DMS79 (cell line): Measurements from ENCODE around the gene H2BK1.

Experiments
- DNase-seq: peaks from one replicate; lab custom pipeline; 2025; lab: John Stamatoyannopoulos, UW

H2BK1 gene

DNA sequence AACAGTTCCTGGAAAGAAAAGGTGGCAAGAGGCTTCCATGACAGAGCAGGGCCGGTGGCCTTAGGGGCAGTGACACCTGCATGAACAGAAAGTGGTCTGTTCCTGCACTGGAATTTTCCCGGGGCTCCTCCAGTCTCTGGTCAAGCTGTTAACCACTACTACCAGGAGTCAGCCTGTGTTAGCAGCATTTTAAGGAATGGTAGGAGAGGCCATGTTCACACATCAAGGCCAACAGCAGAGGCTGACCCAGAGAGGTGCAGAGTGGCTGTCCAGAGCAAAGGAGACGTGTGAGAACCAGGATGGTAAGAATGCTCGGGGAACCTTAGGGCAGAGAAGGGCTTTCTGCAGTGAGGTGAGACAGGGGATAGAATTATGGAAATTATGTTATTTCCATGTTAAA, 8.5 kb downstream of the H2BK1 start:
- no peak for DNase-seq

DNA sequence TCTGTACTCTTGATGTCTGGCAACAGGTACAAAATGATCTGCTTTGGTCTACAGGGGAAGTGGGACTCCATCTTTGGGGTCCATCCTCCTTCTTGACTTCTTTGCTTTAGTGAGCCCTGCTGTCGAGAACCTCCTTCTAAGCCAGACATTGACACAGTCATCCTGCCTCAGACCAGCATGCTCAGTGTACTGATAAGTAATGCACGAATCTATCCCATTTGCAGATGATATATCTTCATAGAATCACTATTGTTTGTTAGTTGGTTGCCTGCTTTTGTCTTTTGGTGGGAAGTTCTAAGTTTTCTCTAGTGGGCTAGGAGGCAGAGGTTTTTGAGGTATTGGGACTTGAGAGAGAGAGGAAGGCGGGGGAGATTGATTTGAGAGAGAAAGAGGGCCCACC, 8.9 kb downstream of the H2BK1 start:
- DNase-seq = no peak

DNA sequence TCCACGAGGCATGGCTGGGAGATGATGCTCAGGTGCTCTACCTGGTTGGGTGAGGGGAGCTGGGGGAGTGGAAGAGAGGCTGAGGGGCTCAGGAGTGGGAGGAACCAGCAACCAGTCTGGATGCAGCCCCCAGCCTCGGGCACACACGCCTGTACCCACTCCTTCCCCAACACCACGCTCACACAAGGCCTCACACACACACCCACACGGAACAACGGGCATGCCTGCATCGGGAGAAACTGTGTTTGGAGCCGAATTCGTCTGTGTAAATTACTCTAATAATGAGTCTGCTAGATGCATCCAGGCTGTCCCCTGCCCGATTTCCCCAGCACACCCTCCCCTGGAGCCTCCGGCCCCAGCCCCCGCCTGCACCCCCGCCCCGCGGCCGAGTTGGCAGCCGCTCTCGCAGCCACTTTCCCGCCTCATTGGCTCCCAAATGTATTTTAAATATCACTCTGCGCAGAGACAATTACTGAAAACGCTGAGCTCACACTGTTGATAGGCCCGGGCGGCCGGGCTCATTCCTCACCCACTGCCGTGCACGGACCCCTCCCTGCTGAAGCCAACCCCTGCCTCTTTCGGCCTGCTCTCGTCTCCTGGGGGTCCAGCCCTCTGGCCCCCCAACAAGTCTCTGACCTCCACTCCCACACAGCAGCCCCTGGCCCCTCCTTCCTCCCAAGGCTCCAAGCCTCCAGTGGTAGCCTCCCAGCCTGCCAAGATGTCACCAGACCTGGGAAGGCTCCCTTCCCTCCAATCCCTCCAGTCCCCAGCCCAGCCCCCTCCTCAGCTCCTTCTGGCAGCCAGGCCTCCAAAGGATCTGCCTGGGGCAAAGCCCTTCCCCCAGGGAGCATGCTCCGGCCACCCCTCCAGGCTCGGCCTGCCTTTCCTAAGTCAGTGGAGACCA, 11.1 kb downstream of the H2BK1 start:
- DNase-seq = peak; percentile 19

DNA sequence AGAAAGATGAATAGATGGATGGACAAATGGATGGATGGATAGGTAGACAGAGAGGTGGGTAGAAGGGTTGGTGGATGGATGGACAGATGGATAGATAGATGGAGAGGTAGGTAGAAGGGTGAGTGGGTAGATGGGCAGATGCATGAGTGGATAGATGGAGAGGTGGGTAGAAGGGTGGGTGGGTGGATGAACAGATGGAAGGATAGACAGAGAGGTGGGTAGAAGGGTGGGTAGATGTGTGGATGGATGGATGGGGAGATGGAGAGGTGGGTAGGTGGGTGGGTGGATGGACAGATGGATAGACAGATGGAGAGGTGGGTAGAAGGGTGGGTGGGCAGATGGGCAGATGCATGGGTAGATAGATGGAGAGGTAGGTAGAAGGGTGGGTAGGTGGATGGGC, 12.4 kb downstream of the H2BK1 start:
- DNase-seq = no peak

DNA sequence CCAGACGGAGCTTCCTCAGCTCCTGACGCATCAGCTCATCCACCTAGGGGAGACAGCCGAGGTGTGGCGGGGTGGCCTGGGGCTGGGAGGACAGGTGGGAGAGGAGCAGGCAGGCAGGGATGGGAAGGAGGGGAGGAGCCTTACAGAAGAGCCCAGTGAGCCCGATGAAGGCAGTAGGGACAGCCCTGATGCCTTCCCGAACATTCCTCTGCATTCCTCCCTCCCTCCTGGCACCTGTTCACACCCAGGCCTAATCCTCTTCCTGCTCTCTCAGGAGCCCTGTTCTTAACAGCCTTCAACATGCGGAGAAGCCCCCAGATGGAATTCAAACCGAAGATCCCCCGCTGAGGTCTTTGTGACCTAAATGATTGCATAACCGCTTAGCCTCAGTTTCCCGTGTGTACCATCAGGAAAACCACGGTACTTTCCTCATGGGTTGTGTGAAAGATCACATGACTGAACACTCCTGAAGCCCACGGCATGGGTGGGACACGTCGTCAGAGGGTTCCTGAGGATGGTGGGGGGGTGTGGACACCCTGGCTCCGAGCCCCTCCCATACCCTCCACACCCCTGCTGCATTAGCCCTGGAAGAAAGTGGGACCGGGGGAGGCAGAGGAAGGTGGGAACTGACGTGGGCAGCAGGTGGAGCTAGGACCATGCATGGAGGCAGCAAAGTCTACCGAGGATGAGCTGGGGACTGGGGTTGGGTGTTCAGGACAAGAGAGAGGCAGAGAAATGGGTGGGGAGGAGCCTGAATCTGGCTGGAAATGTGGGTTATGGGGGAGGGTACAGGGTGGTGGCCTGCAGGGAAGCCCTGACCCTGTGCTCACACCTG, 14.5 kb downstream of the H2BK1 start:
- DNase-seq = no peak

DNA sequence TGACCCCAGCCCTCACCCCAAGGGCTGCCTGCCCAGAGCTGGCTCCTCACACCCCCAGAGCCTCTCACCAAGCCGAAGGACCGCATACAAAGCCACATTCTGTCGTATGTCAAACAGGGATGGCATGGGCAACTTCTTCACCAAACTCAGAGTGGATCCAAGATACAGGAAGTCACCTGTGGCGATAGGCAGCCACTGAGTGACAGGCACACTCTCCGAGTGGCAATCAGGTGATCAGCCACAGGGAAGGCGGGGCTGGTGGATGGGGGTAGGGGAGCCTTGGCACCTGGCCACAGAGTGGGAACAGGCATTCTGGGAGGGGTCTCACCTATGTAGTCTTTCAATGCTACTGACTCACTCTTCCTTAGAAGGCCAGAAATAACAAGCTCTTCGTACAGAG, 16.1 kb downstream of the H2BK1 start:
- no peak for DNase-seq

DNA sequence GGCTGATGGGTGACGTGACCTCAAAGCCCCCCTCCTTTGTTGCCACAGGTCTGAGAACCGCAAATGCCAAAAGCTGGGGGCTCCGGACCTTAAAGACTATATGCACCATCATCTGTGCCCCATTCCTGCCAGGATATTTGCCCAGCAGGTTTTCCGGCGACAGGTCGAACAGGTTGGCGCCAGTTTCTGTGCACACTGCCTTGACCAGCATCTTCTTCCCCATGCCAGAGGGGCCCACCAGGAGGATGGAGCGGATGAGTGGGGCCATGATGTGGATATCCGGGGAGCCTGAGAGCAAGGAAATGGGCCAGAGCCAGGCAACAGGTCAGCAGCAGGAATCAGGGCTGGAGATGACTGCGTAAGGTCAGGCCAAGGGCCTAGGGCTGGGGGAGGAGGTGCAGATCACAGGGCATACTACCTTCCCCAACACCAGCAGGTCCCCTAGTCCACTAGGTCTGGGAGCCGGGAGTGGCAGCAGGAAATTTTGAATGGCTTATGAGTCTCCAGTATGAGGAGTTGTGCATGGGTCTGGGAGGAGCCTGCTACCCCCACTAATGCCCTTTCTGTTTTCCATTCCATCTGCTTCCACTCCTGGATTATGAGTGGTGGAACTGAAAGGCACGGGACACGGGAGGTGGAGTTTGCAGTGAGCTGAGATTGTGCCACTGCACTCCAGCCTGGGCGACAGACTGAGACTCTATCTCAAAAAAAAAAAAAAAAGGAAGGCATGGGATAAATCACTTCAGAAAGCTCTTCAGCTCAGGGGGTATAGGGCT, 16.9 kb downstream of the H2BK1 start:
- no peak for DNase-seq

DNA sequence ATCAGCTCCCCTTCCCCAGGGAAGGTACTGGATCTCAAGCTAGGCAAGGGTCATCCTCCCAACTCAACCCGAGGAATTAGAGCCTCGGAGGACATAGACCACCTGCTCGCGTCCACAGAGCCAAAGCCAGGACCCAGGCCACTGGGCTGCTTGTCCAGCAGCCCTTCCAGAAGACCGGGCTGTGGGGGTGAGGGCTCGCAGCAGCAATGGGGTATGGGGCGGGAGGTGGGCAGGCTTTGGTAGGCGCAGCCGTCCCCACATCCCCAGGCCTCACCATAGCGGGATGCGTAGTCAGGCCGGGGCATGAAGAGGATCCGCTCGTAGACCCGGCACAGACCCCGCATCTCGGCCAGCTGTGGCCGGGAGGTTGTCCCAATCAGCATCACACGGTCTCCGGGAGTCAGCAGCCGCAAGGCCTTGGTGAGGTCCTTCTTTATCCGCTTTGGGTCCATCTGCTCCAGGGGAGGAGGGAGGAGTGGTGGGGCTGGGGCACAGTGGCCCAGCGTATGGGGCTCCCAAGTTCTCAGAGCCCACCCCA, 18.2 kb downstream of the H2BK1 start:
- no peak for DNase-seq

DNA sequence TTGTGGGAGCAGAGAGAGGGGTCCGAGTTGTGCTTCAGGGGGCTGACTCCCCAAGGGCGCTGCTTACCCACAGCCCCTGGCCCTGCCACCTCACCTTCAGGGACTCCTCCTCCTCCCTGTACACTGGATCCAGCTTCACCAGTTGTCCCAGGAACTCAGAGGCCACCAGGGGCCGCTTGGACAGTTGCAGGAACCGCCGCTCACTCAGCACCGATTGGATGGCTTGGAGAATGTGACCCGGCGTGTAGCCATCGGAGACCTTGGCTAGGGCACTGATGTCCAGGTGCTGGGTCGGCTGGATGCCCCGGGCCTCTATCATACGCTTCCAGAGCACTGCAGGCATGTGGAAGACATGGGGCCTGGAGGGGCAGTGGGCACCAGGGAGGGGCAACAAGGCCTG, 18.7 kb downstream of the H2BK1 start:
- no peak for DNase-seq

DNA sequence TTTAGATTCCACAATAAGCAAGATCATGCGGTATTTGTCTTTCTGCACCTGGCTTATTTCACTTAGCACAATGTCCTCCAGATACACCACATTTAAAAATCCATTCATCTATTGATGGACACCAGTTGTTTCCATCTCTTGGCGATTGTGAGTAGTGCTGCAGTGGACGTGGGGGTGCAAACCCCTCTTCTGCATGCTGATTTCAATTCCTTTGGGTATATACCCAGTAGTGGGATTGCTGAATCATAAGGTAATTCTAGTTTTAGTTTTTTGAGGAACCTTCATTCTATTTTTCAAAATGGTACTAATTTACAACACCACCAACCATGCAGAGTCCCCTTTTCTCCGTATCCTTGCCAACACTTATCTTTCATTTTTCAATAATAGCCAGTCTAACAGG, 21.2 kb downstream of the H2BK1 start:
- no peak for DNase-seq

DNA sequence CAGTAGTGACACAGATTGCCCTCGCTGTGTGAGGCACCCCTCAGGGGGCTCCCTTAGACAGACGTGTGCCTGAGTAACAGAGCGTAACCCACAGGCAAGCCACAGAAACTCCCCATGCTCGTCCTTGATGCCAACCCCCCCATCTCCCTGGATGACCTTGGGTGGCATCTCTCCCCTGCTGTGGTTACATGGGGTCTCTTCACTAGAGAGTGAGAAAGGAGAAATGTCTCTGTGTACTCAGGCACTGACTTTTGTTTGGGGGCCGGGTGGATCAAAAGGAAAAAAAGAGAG, 22.1 kb downstream of the H2BK1 start:
- DNase-seq = no peak

DNA sequence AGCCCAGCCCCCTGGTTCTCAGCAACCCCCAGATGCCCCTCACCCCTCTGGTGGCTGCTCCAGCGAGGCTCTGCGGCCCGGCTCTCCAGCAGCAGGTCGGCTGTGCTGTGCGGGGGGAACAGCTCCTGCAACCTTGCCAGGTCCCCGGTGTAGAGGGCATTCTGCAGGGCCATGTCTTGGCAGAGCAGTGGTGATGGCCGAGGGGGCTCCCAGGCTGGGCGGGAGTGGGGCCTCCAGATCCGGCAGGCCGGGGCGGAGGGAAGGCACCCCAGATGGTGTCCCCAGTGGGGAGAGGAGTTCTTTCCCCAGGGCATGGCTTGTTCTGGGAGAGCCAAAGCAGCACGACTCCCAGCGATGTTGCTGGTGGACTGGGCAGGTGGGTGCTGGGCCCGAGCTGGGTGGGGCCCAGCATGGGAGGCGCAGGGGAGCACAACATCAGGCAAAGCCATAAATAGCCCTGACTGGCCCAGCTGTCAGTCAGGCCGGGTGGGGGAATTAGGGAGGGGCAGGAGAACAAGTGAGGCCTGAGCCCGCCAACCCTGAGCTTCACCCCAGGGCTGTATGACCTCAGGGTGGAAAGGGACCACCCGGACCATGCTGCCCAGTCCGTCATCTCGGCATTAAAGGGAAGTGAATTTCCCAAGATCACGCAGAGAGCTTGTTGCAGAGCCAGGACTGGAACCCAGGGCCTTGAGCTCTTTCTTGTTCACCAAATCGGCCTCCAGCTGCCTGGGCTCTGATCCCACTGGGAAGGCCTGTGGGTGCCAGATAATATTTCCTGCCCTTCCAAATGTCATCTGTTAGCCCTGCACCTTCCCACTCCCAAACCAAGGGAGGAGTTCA, 22.7 kb downstream of the H2BK1 start:
- DNase-seq = no peak

DNA sequence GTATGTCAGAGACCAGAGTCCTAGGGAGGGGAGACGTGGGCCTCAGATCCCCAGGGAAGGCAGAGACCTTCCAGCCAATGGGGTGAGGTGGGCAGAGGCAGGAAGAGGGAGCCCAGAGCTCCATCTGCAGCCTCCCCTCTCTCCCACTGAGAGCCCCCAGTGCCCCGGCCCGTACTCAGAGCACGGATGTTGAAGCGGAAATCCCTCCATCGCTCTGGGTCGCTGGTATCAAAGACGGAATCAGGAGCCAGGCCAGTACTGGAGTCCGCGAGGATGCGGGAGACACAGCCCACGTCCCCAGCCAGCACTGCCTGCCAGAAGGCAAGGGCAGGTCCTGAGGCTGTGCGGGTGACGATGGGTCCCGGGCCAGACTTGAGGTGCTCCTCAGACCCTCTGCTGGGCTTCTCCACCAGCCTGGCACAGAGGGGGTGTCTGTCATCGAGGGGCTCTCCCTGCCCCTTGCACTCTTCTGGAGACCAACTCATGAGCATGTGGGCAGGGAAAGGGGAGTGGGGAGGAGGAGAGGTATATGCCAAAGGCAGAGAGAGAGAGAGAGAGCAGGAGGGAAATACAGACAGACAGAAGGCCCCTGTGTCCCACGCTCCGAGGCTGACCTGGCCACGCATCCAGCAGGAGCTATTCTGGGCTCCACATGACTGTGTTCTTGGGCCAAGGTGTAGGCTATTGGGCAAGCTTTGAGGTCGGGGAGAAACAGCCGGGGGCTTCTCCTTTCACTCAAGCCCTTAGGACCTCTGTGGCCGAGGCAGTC, 23.5 kb downstream of the H2BK1 start, which contains the start of gene ASB10:
ASB10 (minus strand) TSS at position 611 of the 769 bp plus-strand sequence; CDS start at position 491, 120 bp downstream.
- DNase-seq = no peak

DNA sequence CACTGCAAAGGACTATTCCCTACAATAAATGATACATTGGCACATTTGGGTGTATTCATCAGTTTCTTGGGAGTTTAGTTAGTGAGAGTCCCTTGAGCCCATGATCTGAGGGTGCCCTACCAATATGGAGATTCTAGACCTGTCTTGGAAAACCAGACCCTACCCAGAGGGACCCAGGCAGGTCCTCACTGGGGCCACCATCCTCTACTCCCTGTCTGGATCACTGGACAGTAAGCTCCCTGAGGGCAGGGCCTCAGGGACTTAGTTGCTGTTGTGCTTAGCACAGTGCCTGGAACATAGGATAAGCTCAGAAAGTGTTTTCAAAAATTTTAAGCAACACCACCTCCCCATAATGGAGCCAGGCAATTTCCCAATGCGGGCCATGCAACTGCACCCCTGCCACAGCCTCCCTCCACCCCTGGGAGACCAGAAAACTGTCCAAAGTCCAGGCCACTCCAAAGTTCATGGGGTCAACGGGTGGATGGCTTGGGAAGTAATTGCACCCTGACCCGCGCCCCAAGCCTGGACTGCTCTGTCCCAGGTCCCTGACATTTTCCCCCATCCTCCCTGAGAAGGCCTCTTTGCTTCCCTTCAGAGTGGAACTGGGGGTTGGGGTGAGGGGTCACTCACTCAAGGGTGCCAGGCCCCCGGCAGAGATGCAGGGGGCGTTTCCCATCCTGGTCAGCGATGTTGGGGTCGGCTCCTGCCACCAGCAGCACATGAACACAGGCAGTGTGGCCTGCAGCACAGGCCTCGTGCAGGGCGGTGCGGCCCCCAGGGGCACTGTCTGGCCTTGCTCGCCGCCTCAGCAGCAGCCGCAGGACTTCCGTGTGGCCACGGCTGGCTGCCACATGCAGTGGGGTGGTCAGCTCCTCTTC, 24.3 kb downstream of the H2BK1 start:
- no peak for DNase-seq

DNA sequence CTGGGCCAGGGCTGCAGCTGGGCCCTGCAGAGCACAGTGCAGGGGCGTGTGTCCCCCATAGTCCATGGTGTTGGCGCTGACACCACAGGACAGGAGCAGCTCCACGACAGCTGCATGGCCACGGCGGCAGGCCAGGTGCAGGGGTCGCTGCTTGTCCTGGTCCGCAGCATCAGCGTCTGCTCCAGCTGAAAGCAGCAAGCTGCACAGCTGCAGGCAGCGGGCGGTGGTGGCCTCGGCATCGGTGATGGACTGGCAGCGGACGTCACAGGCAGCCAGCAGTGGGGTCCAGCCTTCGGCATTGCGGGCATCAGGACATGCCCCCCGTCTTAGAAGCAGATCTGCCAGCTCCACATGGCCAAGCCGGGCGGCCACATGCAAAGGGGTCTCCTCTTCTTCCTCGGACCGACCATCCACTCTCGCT, 29.3 kb downstream of the H2BK1 start:
- DNase-seq = no peak

DNA sequence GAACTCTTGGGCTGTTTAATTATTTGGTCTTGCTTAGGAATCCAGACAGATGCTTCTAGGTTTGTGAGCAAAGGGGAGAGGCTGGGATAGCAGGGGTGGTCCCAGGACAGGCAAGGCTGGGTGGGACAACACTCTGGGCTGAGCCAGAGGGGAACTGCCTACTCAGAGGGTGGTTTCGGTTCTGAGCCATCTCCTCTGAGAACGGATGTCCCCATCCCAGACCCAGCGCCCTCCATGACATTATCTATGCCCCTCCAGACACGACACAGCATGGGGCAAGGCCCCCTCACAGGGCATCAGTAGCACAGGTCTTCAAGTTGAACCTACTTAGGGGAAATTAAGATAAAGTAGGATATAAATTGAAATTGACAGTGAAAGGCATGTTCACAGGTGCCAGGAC, 30.3 kb downstream of the H2BK1 start:
- no peak for DNase-seq

DNA sequence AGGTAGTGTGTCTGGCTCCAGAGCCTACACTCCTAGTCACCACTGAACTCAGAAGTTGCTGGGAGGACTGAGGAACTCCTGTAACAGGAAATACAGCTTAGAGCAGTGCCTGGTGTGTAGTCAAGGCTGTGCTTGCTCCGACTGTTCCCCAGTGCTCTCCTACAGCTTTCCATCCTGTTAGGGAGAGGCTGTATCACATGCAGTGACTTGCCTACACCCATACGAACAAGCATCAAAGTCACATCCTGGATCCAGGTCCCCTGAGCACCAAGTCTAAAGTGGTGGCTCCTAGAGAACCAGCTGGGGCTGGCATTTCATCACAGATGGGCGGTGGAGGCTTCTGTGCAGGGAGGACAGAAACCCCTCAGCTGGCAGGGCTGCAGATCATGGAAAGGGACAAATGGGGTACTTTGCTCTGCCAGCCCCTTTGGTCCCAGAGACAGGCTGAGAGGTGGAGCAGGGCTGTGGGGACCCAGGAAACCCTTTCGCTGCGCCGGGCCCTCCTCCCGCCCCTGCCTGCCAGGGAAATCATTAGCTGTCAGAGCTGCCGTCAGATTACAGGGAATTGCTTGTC, 30.9 kb downstream of the H2BK1 start:
- DNase-seq = no peak

DNA sequence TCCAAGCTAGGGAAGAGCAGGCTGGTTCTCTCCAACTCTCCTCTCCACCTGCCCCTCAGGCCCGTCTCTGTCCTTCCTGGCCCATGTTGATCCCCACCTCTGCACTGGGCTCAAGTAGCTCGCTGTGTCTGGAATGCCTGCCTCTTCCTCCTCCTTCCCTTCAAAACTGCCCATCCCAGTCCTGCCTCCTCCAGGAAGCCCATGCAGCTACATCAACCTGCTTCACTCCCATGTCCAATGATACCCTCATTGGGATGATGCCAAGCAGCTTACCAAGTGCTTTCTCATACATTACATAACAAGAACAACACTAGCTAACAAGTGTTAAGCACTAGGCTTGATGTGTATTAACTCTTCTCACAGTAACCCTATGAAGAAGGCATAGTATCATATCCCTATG, 31.5 kb downstream of the H2BK1 start:
- no peak for DNase-seq

DNA sequence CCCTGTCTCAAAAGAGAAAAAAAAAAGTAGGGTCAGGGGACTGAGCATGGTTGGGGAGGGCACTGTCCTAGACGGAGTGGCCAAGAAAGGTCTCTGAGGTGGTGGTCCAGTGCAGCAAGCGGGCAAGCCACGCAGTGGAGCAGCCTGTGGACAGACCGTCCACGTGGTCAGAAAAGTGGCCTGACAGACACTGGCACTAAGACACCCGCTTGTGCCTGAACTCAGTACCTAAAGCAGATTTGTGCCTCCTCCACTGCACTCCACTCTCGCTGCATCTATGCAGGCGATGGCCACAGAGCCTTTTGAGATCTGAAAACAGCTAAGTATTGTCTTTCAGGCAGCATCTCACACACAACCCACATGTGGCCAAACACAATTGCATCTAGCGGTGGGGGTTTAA, 32.1 kb downstream of the H2BK1 start:
- DNase-seq = no peak
